GM20000 (cell line): ENCODE measurements around the gene MPIG6B.

ENCODE experiments used
- DNase-seq: peaks from one replicate; pipeline ENCODE4 v3.0.0; 2012; ENCODE audit warnings: low spot score
- CTCF ChIP-seq: IDR thresholded peaks from 2 replicates; pipeline ENCODE4 v1.5.1; 2012; ENCODE audit warnings: mild to moderate bottlenecking, control low read depth; ENCODE audit errors: extremely low read depth, missing control alignments

The MPIG6B gene

GRCh38 chr6:31691078-31691463 is 32.1 kb upstream of the MPIG6B start:
- TF ChIP-seq CTCF: no peak

GRCh38 chr6:31691564-31692108 is 31.5 kb upstream of the MPIG6B start:
- no peak for DNase-seq
- no peak for TF ChIP-seq CTCF

More at GRCh38 chr6:31691078-31691463, 32.1 kb upstream of the MPIG6B start:
- no peak for DNase-seq

GRCh38 chr6:31692353-31692752 is 30.8 kb upstream of the MPIG6B start:
- TF ChIP-seq CTCF: no peak
- DNase-seq: no peak

GRCh38 chr6:31692886-31693285 is 30.3 kb upstream of the MPIG6B start:
- no peak for TF ChIP-seq CTCF
- DNase-seq: no peak

GRCh38 chr6:31693535-31693934 is 29.6 kb upstream of the MPIG6B start:
- no peak for DNase-seq
- TF ChIP-seq CTCF: no peak

- no peak for TF ChIP-seq CTCF
- no peak for DNase-seq
These were observed 25.6 kb upstream of the MPIG6B start for GRCh38 chr6:31697555-31697954.

- no peak for DNase-seq
- TF ChIP-seq CTCF: no peak
These were observed 22.3 kb upstream of the MPIG6B start for GRCh38 chr6:31700740-31701401.
